ENCODE measurements around the gene DHRS2. TPM values are rescaled to one million over a fixed set of nuclear protein-coding genes. Genes with fewer than 3 reads are reported as not detected.

The DHRS2 gene
- total RNA-seq, 4 donors from 2014 or later: 0.21 to 2.6 (median 1.3) TPM

DNA sequence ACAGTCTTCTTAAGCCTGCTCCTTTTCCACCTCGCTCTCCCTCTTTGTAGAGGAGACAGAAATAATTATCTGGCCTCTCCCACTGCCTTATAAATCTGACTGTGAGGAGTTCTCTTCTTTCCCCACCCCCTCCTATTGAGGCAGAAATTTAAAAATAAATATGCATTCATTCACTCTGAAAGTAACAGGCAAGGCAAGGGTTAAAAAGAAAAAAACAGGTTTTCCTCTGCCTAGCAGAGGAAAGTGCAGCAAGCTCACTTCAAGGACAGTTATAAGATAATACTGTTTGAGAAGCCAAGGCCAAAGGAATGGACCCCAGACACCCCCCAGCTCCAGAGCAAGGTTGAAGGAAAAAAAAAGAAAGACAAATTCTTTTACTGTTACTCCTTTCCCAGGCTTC, 56.3 kb downstream of the DHRS2 start:
- peaks cover 16% of the 10 kb centered on the region for H3K4me1 ChIP-seq
- H3K36me3 ChIP-seq: no peaks in the 10 kb centered on the region
- H3K27ac ChIP-seq: no peak overlapping the region
- DNase-seq (ENCODE audit: low spot score in 2 of 2): no peak
- 95% methylated on average over 1 of the region's 1 CpG for WGBS
- H3K27me3 ChIP-seq: no peaks in the 10 kb centered on the region
- no peaks in the 10 kb centered on the region for H3K9me3 ChIP-seq
- H3K4me3 ChIP-seq: no peak overlapping the region
- TF ChIP-seq, protein P1, sequence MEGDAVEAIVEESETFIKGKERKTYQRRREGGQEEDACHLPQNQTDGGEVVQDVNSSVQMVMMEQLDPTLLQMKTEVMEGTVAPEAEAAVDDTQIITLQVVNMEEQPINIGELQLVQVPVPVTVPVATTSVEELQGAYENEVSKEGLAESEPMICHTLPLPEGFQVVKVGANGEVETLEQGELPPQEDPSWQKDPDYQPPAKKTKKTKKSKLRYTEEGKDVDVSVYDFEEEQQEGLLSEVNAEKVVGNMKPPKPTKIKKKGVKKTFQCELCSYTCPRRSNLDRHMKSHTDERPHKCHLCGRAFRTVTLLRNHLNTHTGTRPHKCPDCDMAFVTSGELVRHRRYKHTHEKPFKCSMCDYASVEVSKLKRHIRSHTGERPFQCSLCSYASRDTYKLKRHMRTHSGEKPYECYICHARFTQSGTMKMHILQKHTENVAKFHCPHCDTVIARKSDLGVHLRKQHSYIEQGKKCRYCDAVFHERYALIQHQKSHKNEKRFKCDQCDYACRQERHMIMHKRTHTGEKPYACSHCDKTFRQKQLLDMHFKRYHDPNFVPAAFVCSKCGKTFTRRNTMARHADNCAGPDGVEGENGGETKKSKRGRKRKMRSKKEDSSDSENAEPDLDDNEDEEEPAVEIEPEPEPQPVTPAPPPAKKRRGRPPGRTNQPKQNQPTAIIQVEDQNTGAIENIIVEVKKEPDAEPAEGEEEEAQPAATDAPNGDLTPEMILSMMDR (IDR thresholded peaks at IDR 0.05): no peak
- no peak for TF ChIP-seq EP300 (IDR thresholded peaks at IDR 0.05)
- TF ChIP-seq POLR2A (IDR thresholded peaks at IDR 0.05): no peak
- no peak for TF ChIP-seq POLR2AphosphoS5 (IDR thresholded peaks at IDR 0.05)

DNA sequence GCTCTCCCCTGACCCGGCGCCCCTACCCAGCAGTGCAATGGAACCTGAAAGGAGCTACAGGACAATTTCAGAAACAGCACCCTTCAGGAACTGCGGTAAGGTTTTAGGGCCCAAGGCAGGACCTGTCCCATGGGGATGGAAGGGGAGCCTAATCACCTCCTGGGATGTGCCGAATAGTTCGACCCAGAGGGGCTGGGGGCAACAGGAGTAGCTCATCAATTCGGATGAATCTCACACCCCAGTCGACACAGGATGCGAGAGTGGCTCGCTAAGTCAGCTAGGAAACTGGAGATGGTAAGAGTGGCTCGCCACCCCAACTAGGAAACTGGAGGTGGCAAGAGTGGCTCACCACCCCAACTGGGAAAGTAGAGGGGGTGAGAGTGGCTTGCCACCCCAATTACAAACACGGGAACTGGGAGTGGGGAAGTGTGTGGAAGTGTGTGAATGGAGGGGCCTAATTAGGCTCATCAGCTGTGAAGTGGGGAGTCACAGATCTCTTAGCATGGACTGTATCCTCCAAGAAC, 57.1 kb downstream of the DHRS2 start:
- no peak for DNase-seq (ENCODE audit: low spot score in 2 of 2)
- no peaks in the 10 kb centered on the region for H3K27me3 ChIP-seq
- H3K4me3 ChIP-seq: no peak overlapping the region
- H3K9me3 ChIP-seq: no peaks in the 10 kb centered on the region
- peaks cover 16% of the 10 kb centered on the region for H3K4me1 ChIP-seq
- no peak overlapping the region for H3K27ac ChIP-seq
- 92% methylated on average over 11 of the region's 11 CpGs for WGBS
- TF ChIP-seq, protein P1 (IDR thresholded peaks at IDR 0.05): no peak
- no peaks in the 10 kb centered on the region for H3K36me3 ChIP-seq

DNA sequence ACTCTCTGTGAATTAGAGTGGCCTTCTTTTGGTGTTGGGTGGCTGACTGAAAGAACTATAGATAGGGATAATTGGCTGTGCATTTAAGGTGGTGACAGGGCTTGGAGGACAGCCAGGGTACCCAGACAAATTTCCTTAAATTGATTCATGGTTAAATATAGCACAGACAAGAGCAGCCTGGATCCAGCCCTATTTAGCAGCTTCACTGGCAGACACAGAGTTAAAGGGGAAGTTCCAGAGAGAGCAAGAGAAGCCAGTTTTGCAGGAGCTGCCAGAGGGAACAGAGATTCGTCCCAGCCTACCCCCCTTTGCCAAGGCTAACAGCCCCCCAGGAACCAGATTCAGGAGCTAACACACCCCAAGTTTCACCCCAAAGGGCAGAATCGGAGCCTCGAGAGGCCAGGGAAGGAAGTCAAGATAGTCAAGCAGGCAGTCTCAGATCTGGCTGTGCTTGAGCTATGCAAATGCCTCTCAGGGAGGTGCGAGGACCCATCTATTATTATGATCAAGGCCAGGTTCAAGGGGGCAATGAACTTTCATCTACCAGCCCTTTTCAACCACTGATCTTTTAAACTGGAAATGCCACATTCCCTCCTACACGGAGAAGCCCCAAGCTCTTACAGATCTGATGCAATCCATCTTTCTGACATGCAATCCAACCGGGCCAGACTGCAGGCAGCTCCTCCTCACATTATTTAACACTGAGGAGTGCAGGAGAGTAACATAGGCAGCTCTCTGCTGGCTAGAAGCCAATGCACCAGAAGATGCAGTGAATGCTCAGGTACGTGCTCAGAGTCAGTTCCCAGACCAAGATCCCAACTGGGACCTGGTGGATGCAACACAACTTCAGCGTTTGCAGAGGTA, 58.2 kb downstream of the DHRS2 start:
- no peak for DNase-seq (ENCODE audit: low spot score in 2 of 2)
- 15% methylated on average over 7 of the region's 8 CpGs for WGBS
- Histone ChIP-seq H3K4me1 (peaks cover 16% of the 10 kb centered on the region), H3K27ac (no peak overlapping the region), H3K36me3 (no peaks in the 10 kb centered on the region), H3K9me3 (no peaks in the 10 kb centered on the region), H3K27me3 (no peaks in the 10 kb centered on the region), H3K4me3 (no peak overlapping the region)
- TF ChIP-seq, protein P1 (IDR thresholded peaks at IDR 0.05): no peak
- no peak for TF ChIP-seq EP300 (IDR thresholded peaks at IDR 0.05)
- TF ChIP-seq POLR2AphosphoS5 (IDR thresholded peaks at IDR 0.05): no peak
- TF ChIP-seq POLR2A (IDR thresholded peaks at IDR 0.05): no peak

Other genes with a start within 250 kb of the DHRS2 start
- not detected for gene MYH6, start 228.1 kb upstream of the DHRS2 start, total RNA-seq
- gene MYH7, start 200.7 kb upstream of the DHRS2 start, total RNA-seq: not detected
- gene NGDN, start 166.7 kb upstream of the DHRS2 start, total RNA-seq: 10 to 100 TPM; 31.1 to 61.4 (median 46.5) TPM
- 1 to 10 TPM in 1 of 4 donors, under 1 TPM in 3; 0.16 to 1.4 (median 0.56) TPM for gene ZFHX2, start 84.6 kb upstream of the DHRS2 start, total RNA-seq
- gene THTPA, start 80.1 kb upstream of the DHRS2 start, total RNA-seq: 10 to 100 TPM in 2 of 4 donors, 1 to 10 TPM in 2; 7.0 to 16.7 (median 11.8) TPM
- 100 to 1,000 TPM; 117 to 415 (median 150) TPM for gene AP1G2, start 68.6 kb upstream of the DHRS2 start, total RNA-seq
- under 1 TPM in 3 of 4 donors, not detected in 1; 0.30 to 0.60 (median 0.30) TPM for gene JPH4, start 57.6 kb upstream of the DHRS2 start, total RNA-seq